ENCODE results near the gene ZNF148.
A peak's percentile ranks its signal among the peaks of the same experiment; 100 is the strongest.

Gene ZNF148

DNA sequence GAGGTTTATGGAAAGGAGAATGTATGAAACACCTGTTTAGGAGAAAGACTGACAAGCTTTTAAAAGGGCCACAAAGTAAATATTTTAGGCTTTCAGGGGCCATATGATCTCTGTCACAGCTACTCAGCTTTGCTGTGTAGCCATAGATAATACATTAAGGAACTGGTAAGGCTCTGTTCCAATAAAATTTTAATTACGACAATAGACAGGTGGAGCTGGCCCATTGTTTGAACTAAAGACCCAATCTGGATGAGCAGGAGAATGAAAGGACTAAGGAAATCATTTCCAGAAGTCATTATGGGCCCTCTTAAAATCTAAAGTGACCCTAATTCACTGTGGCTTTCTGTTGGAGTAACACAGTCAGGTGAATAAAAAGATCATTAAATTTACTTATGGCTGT is 114.1 kb downstream of the ZNF148 start:
- DNase-seq (ENCODE audit: insufficient read length, low spot score) (no peak), FAIRE-seq (no peak)
- no peak for TF ChIP-seq POLR2A (IDR thresholded peaks at IDR 0.05; ENCODE audit: low read depth, low read length)

DNA sequence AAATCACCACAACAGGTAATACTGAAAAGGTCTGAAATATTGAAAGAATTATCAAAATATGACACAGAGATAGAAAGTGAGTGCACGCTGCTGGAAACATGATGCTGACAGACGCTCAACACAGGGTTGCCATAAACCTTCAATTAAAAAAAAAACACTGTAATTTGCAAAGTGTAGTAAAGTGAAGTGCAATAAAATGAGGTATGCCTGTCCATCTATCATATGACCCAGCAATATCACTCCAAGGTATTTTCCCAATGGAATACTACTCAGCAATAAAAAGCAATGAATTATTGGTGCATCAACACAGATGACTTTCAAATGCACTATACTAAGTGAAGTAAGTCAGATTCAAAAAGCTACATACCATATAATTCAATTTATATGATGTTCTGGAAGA is 115.0 kb downstream of the ZNF148 start:
- FAIRE-seq (peak; percentile 15), DNase-seq (ENCODE audit: insufficient read length, low spot score) (no peak)
- TF ChIP-seq POLR2A (IDR thresholded peaks at IDR 0.05; ENCODE audit: low read depth, low read length): no peak

GRCh38 chr3:125257536-125257935 is 117.6 kb downstream of the ZNF148 start:
- DNase-seq (ENCODE audit: insufficient read length, low spot score) (no peak), FAIRE-seq (no peak)
- TF ChIP-seq POLR2A (IDR thresholded peaks at IDR 0.05; ENCODE audit: low read depth, low read length): no peak

- FAIRE-seq (no peak), DNase-seq (ENCODE audit: insufficient read length, low spot score) (no peak)
- TF ChIP-seq POLR2A (IDR thresholded peaks at IDR 0.05; ENCODE audit: low read depth, low read length): no peak
These were observed 118.5 kb downstream of the ZNF148 start for GRCh38 chr3:125256675-125257074.

- DNase-seq (ENCODE audit: insufficient read length, low spot score): no peak
- no peak for FAIRE-seq
- TF ChIP-seq POLR2A (IDR thresholded peaks at IDR 0.05; ENCODE audit: low read depth, low read length): no peak
These were observed 124.2 kb downstream of the ZNF148 start for GRCh38 chr3:125250973-125251372.

DNA sequence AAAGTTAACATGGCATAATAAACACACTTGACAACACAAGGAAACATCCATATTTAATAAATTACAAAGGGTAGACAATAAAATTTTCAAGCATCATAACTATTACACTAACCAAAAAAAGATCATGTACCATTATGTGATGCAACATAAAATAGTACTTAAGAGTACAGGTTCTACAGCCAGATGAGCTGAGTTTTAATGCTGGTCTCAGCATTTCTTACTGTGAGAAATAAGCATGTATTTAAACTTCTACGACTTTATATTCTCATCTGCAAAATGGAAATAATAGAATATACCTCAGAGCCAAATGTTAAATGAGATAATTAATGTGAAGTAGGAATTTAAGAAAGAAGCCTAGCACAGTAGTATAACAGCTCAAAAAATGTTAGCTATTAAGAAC is 128.9 kb downstream of the ZNF148 start:
- FAIRE-seq: peak; percentile 6
- no peak for TF ChIP-seq POLR2A (IDR thresholded peaks at IDR 0.05; ENCODE audit: low read depth, low read length)
- no peak for DNase-seq (ENCODE audit: insufficient read length, low spot score)

- no peak for TF ChIP-seq POLR2A (IDR thresholded peaks at IDR 0.05; ENCODE audit: low read depth, low read length)
- FAIRE-seq: peak; percentile 68
These were observed 129.6 kb downstream of the ZNF148 start for GRCh38 chr3:125245521-125245920.

DNA sequence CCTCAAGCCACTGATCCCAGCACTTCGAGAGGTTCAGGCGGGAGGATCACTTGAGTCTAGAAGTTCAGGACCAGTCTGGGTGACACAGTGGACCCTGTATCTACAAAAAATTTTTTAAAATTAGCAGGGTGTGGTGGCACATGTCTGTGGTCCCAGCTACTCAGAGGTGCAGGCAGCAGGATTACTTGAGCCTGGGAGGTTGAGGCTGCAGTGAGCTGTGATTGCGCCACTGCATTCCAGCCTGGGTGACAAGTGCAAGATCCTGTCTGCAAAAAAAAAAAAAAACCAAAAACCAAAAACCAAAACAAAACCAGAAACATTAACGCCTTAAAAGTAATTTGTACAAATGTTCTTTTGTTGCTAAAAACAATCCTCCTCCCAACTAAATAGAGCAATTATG is 134.6 kb downstream of the ZNF148 start:
- TF ChIP-seq POLR2A (IDR thresholded peaks at IDR 0.05; ENCODE audit: low read depth, low read length): no peak
- FAIRE-seq (no peak), DNase-seq (ENCODE audit: insufficient read length, low spot score) (no peak)

More at GRCh38 chr3:125245521-125245920, 129.6 kb downstream of the ZNF148 start:
- DNase-seq (ENCODE audit: insufficient read length, low spot score): no peak

- no peak for TF ChIP-seq POLR2A (IDR thresholded peaks at IDR 0.05; ENCODE audit: low read depth, low read length)
- FAIRE-seq: no peak
- DNase-seq (ENCODE audit: insufficient read length, low spot score): no peak
These were observed 135.9 kb downstream of the ZNF148 start for GRCh38 chr3:125239266-125239665.

- DNase-seq (ENCODE audit: insufficient read length, low spot score) (no peak), FAIRE-seq (peak; percentile 27)
- no peak for TF ChIP-seq POLR2A (IDR thresholded peaks at IDR 0.05; ENCODE audit: low read depth, low read length)
These were observed 136.4 kb downstream of the ZNF148 start for GRCh38 chr3:125238759-125239158.

DNA sequence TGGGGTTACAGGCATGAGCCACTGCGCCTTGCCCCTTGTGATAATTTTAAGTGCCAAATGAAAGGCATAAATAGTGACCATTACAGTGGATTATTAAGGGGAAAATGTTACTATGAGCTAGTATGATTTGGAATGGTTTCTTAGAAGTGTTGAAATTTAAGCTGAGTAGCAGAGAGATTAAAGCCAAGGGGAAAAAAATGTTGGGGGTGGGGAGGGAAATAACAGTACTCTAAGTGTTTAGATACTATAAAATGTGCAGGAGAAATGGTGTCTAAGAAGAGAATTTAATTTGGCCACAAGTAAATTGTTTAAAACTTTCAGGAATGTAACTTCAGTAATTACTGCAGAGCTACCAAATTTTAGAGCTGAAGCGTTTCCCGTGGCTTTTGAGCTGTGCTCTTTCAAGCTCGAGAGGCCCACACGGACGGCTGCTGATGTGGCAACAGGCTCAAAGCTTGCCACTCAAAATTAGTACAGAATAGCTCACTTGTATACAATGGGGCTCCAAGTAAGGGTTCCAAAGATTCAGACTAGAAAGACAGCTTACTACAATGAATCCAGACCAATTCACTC is 138.7 kb downstream of the ZNF148 start:
- DNase-seq (ENCODE audit: insufficient read length, low spot score): no peak
- no peak for FAIRE-seq
- no peak for TF ChIP-seq POLR2A (IDR thresholded peaks at IDR 0.05; ENCODE audit: low read depth, low read length)

DNA sequence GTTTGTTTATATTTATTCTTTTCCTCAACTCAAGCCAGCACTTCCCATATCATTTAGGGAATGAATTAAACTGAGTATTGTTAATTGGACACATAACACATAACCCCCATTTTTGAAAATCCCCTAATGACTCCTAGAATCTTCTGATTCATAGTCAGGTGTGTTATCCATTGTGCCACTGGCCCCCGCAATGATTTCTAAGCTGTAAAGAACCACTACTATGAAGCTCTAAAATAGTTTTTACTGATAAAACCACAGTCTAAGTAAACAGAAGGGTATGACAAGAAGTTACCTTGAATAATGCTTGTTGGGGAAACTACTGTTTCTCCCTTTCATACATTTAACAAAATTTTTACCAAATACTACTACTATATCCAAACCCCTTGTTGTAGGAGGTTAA is 140.3 kb downstream of the ZNF148 start:
- TF ChIP-seq POLR2A (IDR thresholded peaks at IDR 0.05; ENCODE audit: low read depth, low read length): no peak
- FAIRE-seq (no peak), DNase-seq (ENCODE audit: insufficient read length, low spot score) (no peak)

- TF ChIP-seq POLR2A (IDR thresholded peaks at IDR 0.05; ENCODE audit: low read depth, low read length): no peak
- FAIRE-seq: no peak
- DNase-seq (ENCODE audit: insufficient read length, low spot score): no peak
These were observed 142.7 kb downstream of the ZNF148 start for GRCh38 chr3:125232401-125232800.

DNA sequence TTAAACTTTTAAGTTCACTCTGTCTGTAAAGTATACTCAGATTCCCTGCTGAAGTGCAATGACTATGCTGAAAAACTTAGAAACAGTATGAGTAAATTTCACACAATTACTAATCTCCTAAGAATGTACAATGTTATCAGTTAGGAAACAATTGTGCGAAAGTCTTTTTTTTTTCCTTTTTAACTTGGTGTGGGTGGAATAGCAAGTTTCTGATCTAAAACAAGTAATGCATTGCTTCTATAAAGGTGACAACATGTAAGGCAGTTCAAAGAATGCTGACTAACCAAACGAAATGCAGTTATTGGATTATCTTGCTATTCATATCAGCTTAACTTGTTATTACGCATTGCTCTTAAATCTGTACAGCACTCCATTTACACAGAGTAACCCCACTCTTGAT is 143.2 kb downstream of the ZNF148 start:
- DNase-seq (ENCODE audit: insufficient read length, low spot score) (no peak), FAIRE-seq (peak; percentile 96)
- TF ChIP-seq POLR2A (IDR thresholded peaks at IDR 0.05; ENCODE audit: low read depth, low read length): no peak

- peak; percentile 92 for FAIRE-seq
- no peak for TF ChIP-seq POLR2A (IDR thresholded peaks at IDR 0.05; ENCODE audit: low read depth, low read length)
- DNase-seq (ENCODE audit: insufficient read length, low spot score): no peak
These were observed 145.4 kb downstream of the ZNF148 start for GRCh38 chr3:125229707-125230106.

DNA sequence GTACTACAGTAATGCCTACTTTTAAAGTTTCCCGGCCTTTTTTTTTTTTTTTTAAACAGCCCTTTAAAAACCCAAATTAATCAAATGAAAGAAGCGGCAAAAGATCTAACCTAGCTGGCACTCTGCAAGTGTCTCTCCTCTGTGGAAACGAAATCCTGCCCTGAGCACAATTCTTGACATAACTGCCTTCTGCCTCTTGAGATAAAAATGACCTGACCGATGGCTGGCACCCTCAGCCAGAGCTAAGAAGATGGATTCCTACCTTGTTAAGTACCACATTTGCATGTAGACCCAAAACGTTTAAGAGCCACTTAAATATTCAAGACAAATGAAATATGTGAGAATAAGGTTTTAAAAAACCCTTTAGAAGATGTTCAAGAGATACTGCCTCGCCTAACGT is 146.0 kb downstream of the ZNF148 start:
- FAIRE-seq (no peak), DNase-seq (ENCODE audit: insufficient read length, low spot score) (no peak)
- no peak for TF ChIP-seq POLR2A (IDR thresholded peaks at IDR 0.05; ENCODE audit: low read depth, low read length)

All from H54 (cell line).